ENCODE results near the gene RARS2.
"Not testable (repeated sequence)": the region's sequence is repeated elsewhere in the genome, so short reads cannot be mapped to it uniquely, and the experiment has no call there.

Gene RARS2

DNA sequence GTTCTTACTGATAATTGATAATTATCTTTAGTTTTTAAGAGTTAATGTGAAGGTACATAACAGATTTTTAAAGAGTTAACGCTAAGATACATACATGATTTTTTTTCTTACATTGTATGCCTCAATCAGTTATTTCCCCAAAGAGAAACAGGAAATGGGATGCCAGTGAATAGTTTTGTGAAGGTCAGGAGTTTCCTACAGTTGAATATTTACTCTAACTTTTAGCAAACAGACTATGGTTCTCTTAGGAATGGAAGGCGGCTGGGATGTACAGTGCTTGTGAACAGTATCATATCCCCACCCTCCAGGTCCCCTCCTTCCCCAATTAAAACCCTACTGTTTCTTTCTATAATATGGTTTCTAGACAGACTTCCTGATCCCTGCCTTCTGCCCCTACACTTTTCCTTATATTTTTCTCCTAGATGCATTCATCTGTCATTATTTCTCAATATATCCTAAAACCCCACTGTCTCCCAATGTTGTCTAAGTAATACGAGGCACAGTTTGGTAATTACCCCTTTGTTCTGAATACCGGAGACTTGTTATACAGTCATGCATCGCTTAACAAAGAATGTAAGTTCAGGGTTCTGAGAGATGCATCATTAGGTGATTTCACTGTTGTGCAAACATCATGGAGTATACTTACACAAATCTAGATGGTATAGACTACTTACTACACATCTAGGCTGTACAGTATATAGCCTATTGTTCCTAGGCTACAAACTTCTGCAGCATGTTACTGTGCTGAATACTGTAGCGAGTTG lies 87.8 kb downstream of the RARS2 start:
- no peak for DNase-seq (ENCODE audit: low spot score)

DNA sequence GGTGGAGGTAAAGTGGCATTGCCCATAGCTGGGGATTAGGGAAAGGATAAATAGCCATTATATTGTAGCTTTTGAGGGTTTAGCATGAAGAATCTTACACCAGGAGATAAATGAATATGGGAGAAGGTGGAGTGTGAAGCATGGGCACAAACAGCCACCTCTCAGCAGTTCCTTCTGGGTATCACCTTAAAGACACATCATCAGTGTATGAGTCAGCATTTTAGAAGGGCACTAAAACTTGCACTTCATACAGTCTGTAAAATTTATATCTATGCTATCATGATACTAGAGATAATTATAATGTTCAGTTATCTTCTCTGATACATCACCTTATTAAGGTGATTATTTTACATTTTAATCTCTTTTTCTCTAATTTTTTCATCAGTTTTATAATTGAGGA lies 91.7 kb downstream of the RARS2 start:
- no peak for DNase-seq (ENCODE audit: low spot score)

DNA sequence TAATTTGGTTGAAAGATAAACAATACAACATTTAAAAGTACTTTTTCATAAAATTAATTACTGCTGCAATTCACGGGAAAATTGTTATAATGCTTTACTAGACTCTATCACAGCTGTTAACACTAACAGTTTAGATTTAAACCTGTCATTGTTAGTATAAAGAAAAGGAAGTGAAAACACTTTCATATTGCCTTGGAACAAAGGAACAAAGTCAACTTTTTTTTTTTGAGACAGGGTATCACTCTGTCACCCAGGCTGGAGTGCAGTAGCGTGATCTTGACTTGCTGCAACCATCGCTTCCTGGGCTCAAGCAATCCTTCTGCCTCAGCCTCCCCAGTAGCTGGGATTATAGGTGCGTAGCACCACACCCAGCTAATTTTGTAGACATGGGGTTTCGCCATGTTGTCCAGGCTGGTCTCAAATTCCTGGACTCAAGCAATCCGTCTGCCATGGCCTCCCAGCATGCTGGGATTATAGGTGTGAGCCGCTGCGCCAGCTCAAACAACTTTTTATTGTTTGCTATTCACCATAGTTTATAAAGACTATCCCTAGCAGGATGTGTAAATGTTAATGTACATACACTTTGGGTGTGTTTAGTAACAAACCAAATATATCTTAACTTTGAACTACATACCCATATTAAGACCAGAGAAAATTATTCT lies 94.9 kb downstream of the RARS2 start:
- DNase-seq (ENCODE audit: low spot score): no peak

DNA sequence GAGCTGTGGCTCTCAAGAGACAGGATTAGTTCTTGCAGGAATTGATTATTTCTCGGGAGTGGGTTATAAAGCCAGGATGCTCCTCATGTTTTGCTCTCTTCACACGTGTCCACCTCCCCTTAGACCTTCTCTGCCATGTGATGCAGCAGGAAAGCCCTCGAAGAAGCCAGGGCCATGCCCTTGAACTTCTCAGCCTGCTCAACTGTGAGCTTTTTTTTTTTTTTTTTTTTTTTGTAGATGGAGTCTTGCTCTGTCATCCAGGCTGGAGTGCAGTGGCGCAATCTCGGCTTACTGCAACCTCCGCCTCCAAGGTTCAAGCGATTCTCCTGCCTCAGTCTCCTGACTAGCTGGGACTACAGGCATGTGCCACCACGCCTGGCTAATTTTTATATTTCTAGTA lies 100.5 kb downstream of the RARS2 start:
- not testable (repeated sequence) for DNase-seq (ENCODE audit: low spot score)

DNA sequence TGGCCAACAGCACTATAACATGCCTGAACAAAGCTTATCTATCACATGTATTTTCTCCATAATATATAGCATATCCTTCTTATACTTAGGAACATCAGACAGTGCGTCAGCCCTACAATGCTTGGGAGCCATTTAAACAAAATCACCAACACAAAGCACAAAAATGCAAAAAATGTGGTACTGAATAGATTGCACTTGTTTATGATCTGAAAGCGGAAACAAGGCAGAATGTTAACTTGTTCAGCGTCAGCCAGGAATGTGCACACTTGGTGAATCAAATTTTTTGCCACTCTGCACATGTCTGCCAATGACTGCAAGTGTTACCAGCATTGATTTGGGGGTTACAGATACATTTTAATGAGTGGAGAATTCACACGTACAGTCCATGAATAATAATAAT lies 102.2 kb downstream of the RARS2 start:
- DNase-seq (ENCODE audit: low spot score): peak; percentile 8

DNA sequence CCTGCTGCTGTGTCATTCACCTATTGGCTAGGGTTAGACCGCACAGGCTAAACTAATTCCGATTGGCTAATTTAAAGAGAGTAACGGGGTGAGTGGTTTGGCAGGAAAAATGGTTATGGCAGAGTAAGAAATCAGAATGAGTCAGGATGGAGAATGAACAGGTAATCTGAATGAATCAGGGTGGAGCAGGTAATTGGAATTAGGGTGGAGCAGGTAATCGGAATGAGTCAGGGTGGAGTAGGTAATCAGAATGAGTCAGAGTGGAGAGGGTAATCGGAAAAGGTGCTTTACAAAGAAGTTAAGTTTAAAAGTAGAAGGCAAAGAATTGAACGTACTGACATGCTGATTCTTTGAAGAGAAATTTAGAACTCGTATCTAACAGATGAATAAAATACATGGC lies 105.3 kb downstream of the RARS2 start:
- DNase-seq (ENCODE audit: low spot score): no peak

DNA sequence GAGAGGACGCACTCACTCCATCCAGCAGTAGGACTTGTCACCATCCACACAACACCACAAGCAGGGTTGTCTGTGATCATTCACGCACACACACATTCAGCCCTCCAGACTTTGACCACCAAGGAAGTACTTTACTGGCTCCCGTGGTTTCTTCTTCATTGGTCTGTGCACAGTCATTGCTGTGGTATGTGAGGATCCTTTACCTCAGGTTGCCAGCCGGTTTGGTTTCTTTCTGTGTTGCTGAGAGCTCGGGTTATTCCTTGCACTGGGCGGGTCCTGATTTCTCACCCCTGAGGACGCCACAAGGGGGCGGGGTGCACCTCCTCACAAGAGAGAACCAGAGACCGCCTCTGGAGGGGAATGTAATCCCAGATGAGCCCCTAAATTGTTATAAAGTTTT lies 105.9 kb downstream of the RARS2 start:
- no peak for DNase-seq (ENCODE audit: low spot score)

DNA sequence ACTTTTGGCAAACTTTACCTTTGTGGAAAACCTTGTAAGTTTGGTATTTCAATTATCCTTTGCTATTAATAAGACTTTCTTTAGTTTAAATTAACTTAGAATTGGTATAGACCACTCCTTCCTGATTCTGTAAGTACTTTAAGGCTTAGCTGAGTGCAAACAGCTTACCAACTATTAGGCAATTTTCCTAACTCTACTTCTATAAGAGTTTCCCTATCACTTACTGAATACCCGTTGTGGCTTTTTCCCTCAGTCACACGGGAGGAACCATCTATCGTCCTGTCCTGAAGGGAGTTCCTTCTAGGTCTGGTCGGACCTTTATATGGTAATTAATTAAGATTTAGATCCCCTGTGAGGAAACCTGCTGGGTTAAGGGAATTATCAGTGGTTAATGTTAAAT lies 107.4 kb downstream of the RARS2 start:
- no peak for DNase-seq (ENCODE audit: low spot score)

DNA sequence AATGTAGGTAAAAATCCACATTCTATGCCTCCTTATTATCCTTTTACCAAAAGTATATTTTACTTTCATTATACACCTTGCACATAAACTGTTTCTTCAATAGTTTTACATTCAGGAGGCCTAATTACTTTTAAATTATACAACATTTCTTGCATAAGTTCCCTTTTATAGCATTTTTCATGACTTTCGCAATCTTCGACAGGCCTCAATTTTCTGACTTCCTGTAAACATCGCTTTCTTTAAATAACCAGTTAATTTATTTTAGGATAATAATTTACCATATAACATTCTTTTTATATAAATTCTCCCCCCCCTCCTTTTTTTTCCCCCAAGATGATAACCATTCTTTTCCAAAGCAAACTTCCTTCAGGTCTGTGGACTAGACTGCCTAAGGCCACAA lies 107.9 kb downstream of the RARS2 start:
- no peak for DNase-seq (ENCODE audit: low spot score)

DNA sequence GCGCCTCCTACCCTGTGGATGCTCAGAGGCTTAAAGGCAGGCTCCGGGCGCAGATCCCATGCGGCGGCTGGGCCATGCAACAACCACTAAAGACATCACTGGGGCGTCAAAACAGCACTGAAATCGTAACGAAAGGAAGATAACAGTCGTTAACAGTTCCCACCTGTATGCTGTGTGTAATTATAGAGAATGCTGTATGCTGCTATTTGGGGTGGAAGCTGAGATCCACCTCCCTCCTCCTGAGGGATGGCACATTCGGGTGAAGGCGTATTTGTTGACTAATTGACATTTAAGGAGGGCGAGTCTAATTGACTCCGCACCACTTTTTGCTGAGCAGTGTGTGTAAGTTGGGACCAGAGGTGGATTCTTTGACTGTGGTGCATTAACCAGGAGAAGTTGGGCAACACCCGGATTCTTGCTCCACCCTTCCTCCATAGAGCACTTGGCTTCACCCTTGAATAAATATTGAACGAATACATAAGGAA lies 116.3 kb downstream of the RARS2 start:
- DNase-seq (ENCODE audit: low spot score): peak; percentile 72

DNA sequence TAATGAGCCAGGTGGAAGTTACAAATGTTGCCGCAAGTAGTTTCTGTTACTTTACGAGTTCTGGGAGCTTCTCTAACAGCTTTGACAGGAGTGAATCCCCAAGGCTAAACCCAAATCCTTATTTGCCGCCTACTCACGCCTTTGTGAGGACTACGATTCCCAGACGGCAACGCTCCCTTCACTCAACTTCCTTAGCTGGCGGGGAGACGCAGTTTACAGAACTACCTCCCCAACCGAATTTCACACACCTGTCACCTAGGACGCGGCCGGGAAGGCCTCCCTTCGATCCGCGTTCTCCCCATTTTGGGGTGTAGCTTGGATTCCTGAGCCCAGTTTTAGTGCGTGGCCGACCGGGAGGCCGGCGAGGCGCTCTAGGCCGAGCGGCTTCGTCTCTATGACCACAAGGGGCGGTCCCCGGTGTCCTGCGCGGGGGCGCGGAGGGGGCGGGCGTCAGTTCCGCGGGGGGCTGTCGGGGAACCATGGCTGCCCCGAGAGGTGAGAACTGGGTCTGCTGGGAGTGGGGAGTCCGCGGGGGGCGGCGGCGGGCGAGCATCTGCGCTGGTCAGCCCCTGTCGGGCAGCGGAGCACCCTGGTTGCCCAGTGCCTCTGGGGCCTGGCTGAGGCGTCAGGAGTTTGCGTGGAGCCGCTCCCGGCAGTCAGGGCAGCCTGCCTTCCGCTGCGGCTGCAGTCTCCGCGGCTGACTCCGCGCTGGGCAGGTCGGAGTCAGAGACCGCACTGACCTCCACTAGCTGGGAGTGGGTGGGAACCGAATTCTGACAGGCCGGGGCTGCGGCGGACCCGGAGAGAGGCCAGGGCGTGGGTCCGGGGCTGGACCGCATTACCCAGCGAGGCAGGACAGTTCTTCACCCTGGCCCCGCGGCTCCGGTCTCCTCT lies 117.0 kb downstream of the RARS2 start, which contains the start of gene SLC35A1:
Gene SLC35A1, plus strand, starts transcription at position 450 of the 894 bp plus-strand sequence. Its CDS starts 30 bp downstream, at position 480.
- DNase-seq (ENCODE audit: low spot score): peak; percentile 93

DNA sequence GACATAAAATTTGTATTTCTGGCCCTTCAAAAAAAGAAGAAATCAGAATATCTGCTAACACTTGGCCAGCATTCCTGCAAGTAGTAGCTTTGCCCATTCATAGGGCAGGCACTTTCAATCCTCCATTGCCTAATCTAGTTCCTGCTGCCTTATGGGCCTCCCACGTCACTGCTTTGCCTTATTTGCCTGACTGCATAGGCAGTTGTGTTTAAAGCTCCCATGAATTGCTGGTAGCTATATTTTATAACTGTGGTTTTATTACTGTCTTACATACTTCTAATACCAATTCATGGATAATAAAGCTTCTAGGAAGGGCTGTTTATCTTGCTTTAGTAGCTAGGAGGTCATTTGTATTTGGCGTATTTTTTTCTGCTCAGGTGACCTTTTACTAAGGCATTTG lies 124.7 kb downstream of the RARS2 start:
- DNase-seq (ENCODE audit: low spot score): no peak
